ENCODE results near the gene PARP9.
A peak's percentile ranks its signal among the peaks of the same experiment; 100 is the strongest.
"Not testable (repeated sequence)": the region's sequence is repeated elsewhere in the genome, so short reads cannot be mapped to it uniquely, and the experiment has no call there.

PARP9 gene

GRCh38 chr3:122502941-122503340, 61.2 kb downstream of the PARP9 start:
- Histone ChIP-seq H3K27me3 (ENCODE audit: insufficient read depth, insufficient read length) (no peaks in the 10 kb centered on the region), H3K9ac (ENCODE audit: insufficient read length, low read depth) (no peak overlapping the region), H3K4me3 (ENCODE audit: insufficient read length, low read depth) (no peak overlapping the region), H3K9me3 (ENCODE audit: insufficient read depth, low read length) (no peaks in the 10 kb centered on the region), H3K4me1 (ENCODE audit: insufficient read depth, insufficient read length) (no peaks in the 10 kb centered on the region), H3K36me3 (ENCODE audit: insufficient read depth, insufficient read length, low read length) (peaks cover 5% of the 10 kb centered on the region)
- TF ChIP-seq SUZ12 (IDR thresholded peaks at IDR 0.05; ENCODE audit: extremely low read depth, insufficient read depth, insufficient read length): no peak
- no peak for TF ChIP-seq ZNF274 (IDR thresholded peaks at IDR 0.05; ENCODE audit: low read depth, low read length)
- TF ChIP-seq YY1 (IDR thresholded peaks at IDR 0.05; ENCODE audit: insufficient read depth, insufficient read length): no peak
- no peak for DNase-seq (ENCODE audit: low read depth, low spot score)

GRCh38 chr3:122502139-122502538, 62.0 kb downstream of the PARP9 start:
- Histone ChIP-seq H3K4me1 (ENCODE audit: insufficient read depth, insufficient read length) (no peaks in the 10 kb centered on the region), H3K9ac (ENCODE audit: insufficient read length, low read depth) (no peak overlapping the region), H3K4me3 (ENCODE audit: insufficient read length, low read depth) (no peak overlapping the region), H3K27me3 (ENCODE audit: insufficient read depth, insufficient read length) (no peaks in the 10 kb centered on the region), H3K9me3 (ENCODE audit: insufficient read depth, low read length) (no peaks in the 10 kb centered on the region), H3K36me3 (ENCODE audit: insufficient read depth, insufficient read length, low read length) (peaks cover 5% of the 10 kb centered on the region)
- DNase-seq (ENCODE audit: low read depth, low spot score): no peak
- TF ChIP-seq SUZ12 (IDR thresholded peaks at IDR 0.05; ENCODE audit: extremely low read depth, insufficient read depth, insufficient read length): no peak
- TF ChIP-seq YY1 (IDR thresholded peaks at IDR 0.05; ENCODE audit: insufficient read depth, insufficient read length): no peak
- TF ChIP-seq ZNF274 (IDR thresholded peaks at IDR 0.05; ENCODE audit: low read depth, low read length): no peak

GRCh38 chr3:122500964-122501363, 63.1 kb downstream of the PARP9 start:
- H3K4me1 ChIP-seq (ENCODE audit: insufficient read depth, insufficient read length); DNase-seq (ENCODE audit: low read depth, low spot score); H3K4me3 ChIP-seq (ENCODE audit: insufficient read length, low read depth); H3K9ac ChIP-seq (ENCODE audit: insufficient read length, low read depth); H3K9me3 ChIP-seq (ENCODE audit: insufficient read depth, low read length); H3K27me3 ChIP-seq (ENCODE audit: insufficient read depth, insufficient read length): not testable (repeated sequence)
- H3K36me3 ChIP-seq (ENCODE audit: insufficient read depth, insufficient read length, low read length): peaks cover 10% of the 10 kb centered on the region

- no peaks in the 10 kb centered on the region for H3K4me1 ChIP-seq (ENCODE audit: insufficient read depth, insufficient read length)
- no peaks in the 10 kb centered on the region for H3K27me3 ChIP-seq (ENCODE audit: insufficient read depth, insufficient read length)
- no peak overlapping the region for H3K9ac ChIP-seq (ENCODE audit: insufficient read length, low read depth)
- H3K9me3 ChIP-seq (ENCODE audit: insufficient read depth, low read length): no peaks in the 10 kb centered on the region
- H3K36me3 ChIP-seq (ENCODE audit: insufficient read depth, insufficient read length, low read length): peaks cover 26% of the 10 kb centered on the region
- DNase-seq (ENCODE audit: low read depth, low spot score): peak; percentile 32
- TF ChIP-seq YY1 (IDR thresholded peaks at IDR 0.05; ENCODE audit: insufficient read depth, insufficient read length) (no peak), SUZ12 (IDR thresholded peaks at IDR 0.05; ENCODE audit: extremely low read depth, insufficient read depth, insufficient read length) (no peak), ZNF274 (IDR thresholded peaks at IDR 0.05; ENCODE audit: low read depth, low read length) (no peak)
- H3K4me3 ChIP-seq (ENCODE audit: insufficient read length, low read depth): no peak overlapping the region
Measured at GRCh38 chr3:122498152-122498551, 65.9 kb downstream of the PARP9 start.

GRCh38 chr3:122497425-122497824, 66.7 kb downstream of the PARP9 start:
- Histone ChIP-seq H3K9me3 (ENCODE audit: insufficient read depth, low read length) (no peaks in the 10 kb centered on the region), H3K36me3 (ENCODE audit: insufficient read depth, insufficient read length, low read length) (peaks cover 33% of the 10 kb centered on the region), H3K4me1 (ENCODE audit: insufficient read depth, insufficient read length) (no peaks in the 10 kb centered on the region), H3K9ac (ENCODE audit: insufficient read length, low read depth) (no peak overlapping the region), H3K27me3 (ENCODE audit: insufficient read depth, insufficient read length) (no peaks in the 10 kb centered on the region), H3K4me3 (ENCODE audit: insufficient read length, low read depth) (no peak overlapping the region)
- no peak for DNase-seq (ENCODE audit: low read depth, low spot score)
- TF ChIP-seq SUZ12 (IDR thresholded peaks at IDR 0.05; ENCODE audit: extremely low read depth, insufficient read depth, insufficient read length) (no peak), ZNF274 (IDR thresholded peaks at IDR 0.05; ENCODE audit: low read depth, low read length) (no peak), YY1 (IDR thresholded peaks at IDR 0.05; ENCODE audit: insufficient read depth, insufficient read length) (no peak)

- TF ChIP-seq SUZ12 (IDR thresholded peaks at IDR 0.05; ENCODE audit: extremely low read depth, insufficient read depth, insufficient read length) (no peak), YY1 (IDR thresholded peaks at IDR 0.05; ENCODE audit: insufficient read depth, insufficient read length) (no peak)
- H3K4me3 ChIP-seq (ENCODE audit: insufficient read length, low read depth): no peak overlapping the region
- peaks cover 38% of the 10 kb centered on the region for H3K36me3 ChIP-seq (ENCODE audit: insufficient read depth, insufficient read length, low read length)
- no peak for DNase-seq (ENCODE audit: low read depth, low spot score)
- no peaks in the 10 kb centered on the region for H3K4me1 ChIP-seq (ENCODE audit: insufficient read depth, insufficient read length)
- H3K9me3 ChIP-seq (ENCODE audit: insufficient read depth, low read length): no peaks in the 10 kb centered on the region
- no peak overlapping the region for H3K9ac ChIP-seq (ENCODE audit: insufficient read length, low read depth)
- no peaks in the 10 kb centered on the region for H3K27me3 ChIP-seq (ENCODE audit: insufficient read depth, insufficient read length)
Measured at GRCh38 chr3:122496508-122496907, 67.6 kb downstream of the PARP9 start.

- Histone ChIP-seq H3K9me3 (ENCODE audit: insufficient read depth, low read length) (no peaks in the 10 kb centered on the region), H3K27me3 (ENCODE audit: insufficient read depth, insufficient read length) (no peaks in the 10 kb centered on the region), H3K4me1 (ENCODE audit: insufficient read depth, insufficient read length) (no peaks in the 10 kb centered on the region), H3K4me3 (ENCODE audit: insufficient read length, low read depth) (no peak overlapping the region), H3K9ac (ENCODE audit: insufficient read length, low read depth) (no peak overlapping the region), H3K36me3 (ENCODE audit: insufficient read depth, insufficient read length, low read length) (peaks cover 58% of the 10 kb centered on the region)
- no peak for DNase-seq (ENCODE audit: low read depth, low spot score)
- no peak for TF ChIP-seq YY1 (IDR thresholded peaks at IDR 0.05; ENCODE audit: insufficient read depth, insufficient read length)
- TF ChIP-seq ZNF274 (IDR thresholded peaks at IDR 0.05; ENCODE audit: low read depth, low read length): no peak
- TF ChIP-seq SUZ12 (IDR thresholded peaks at IDR 0.05; ENCODE audit: extremely low read depth, insufficient read depth, insufficient read length): no peak
Measured at GRCh38 chr3:122493296-122493695, 70.8 kb downstream of the PARP9 start.

All from NT2/D1 (cell line).